GM12878 (cell line): ENCODE results near the gene HOXA1. TPM values are rescaled to one million over a fixed set of nuclear protein-coding genes. Genes with fewer than 3 reads are reported as not detected.

Experiments used
- ATAC-seq: fragments of 200-7000 bp; cut with Tn5 transposase; 3 replicates; pipeline ENCODE4 v1.9.1; 2020; ENCODE audit warnings: mild to moderate bottlenecking, moderate library complexity
- BruUV-seq: library from RNA; stranded (reverse); fragments of 400-500 nt; replicated peaks from 2 replicates; lab custom pipeline; 2021; lab: Mats Ljungman, UMichigan
- CTCF ChIA-PET: fragments of 300-600 bp; sonication (Branson Sonifier 250); formaldehyde crosslinking; extraction: SDS; loops from one replicate; lab custom pipeline; 2021; ENCODE audit warnings: inconsistent platforms; lab: Yijun Ruan, JAX
- POLR2A ChIA-PET: fragments of 350-600 bp; formaldehyde crosslinking; extraction: SDS; loops from one replicate; lab custom pipeline; 2021; ENCODE audit warnings: inconsistent platforms; lab: Charles Lee
- RAD21 ChIA-PET: fragments of 300-600 bp; sonication (Branson Sonifier 250); formaldehyde crosslinking; loops from one replicate; lab custom pipeline; 2023; ENCODE audit warnings: antibody characterized with exemption; ENCODE audit not compliant: unreplicated experiment; lab: Charles Lee
- SMC1A ChIA-PET: fragments of 300-600 bp; sonication (Branson Sonifier 250); formaldehyde crosslinking; loops from one replicate; lab custom pipeline; 2023; ENCODE audit not compliant: unreplicated experiment, uncharacterized antibody; lab: Charles Lee
- DNase-seq: peaks from one replicate; pipeline ENCODE4 v3.0.0-alpha.2; 2011; ENCODE audit warnings: low read depth, low spot score
- FAIRE-seq: peaks from 3 replicates; lab custom pipeline; 2011; peaks lifted over from hg19 to GRCh38; lab: Jason Lieb, UNC
- H2AFZ ChIP-seq: 2 replicates; pipeline ENCODE4 v1.6.0; 2011; ENCODE audit warnings: low read depth, low read length, control low read depth; ENCODE audit not compliant: control insufficient read depth
- H3K27ac ChIP-seq: 2 replicates; pipeline ENCODE4 v1.5.1; 2011; ENCODE audit warnings: control low read depth; ENCODE audit not compliant: control insufficient read depth, insufficient read depth
- H3K27me3 ChIP-seq, 2 experiments: replicated peaks in 1 of 2; 2 replicates each; pipeline versions ENCODE4 v1.6.0 to v1.6.1; 2011; ENCODE audit warnings: low read length in 1 of 2; ENCODE audit not compliant: control insufficient read depth in 2 of 2, insufficient read depth in 2 of 2
- H3K36me3 ChIP-seq, 2 experiments: 2 replicates each; pipeline ENCODE4 v1.5.1; 2011; ENCODE audit warnings: low read length in 1 of 2; ENCODE audit not compliant: control insufficient read depth in 2 of 2, insufficient read depth in 2 of 2
- H3K4me1 ChIP-seq: 2 replicates; pipeline ENCODE4 v1.6.1; 2011; ENCODE audit warnings: mild to moderate bottlenecking, low read length, moderate library complexity, mixed read lengths; ENCODE audit not compliant: control insufficient read depth, insufficient read depth
- H3K4me2 ChIP-seq: 2 replicates; pipeline ENCODE4 v1.6.0; 2011; ENCODE audit warnings: control low read depth; ENCODE audit not compliant: control insufficient read depth, insufficient read depth
- H3K4me3 ChIP-seq: fragments of 200-600 bp; sonication (generic); 2 replicates; pipeline ENCODE4 v1.5.1; 2016
- H3K79me2 ChIP-seq: 2 replicates; pipeline ENCODE4 v1.6.0; 2011; ENCODE audit warnings: low read length; ENCODE audit not compliant: control insufficient read depth, insufficient read depth
- H3K9ac ChIP-seq: 2 replicates; pipeline ENCODE4 v1.8.0; 2011; ENCODE audit warnings: low read length, control low read depth, mixed read lengths; ENCODE audit not compliant: control insufficient read depth, insufficient read depth
- H3K9me3 ChIP-seq: replicated peaks from 3 replicates; pipeline ENCODE4 v1.5.1; 2011; ENCODE audit warnings: mild to moderate bottlenecking, low read length; ENCODE audit not compliant: control insufficient read depth, insufficient read depth
- H4K20me1 ChIP-seq: 2 replicates; pipeline ENCODE4 v1.6.0; 2011; ENCODE audit not compliant: control insufficient read depth, insufficient read depth
- ATF7 ChIP-seq: fragments of 450-650 bp; IDR thresholded peaks from 2 replicates; pipeline ENCODE4 v1.6.1; 2016; ENCODE audit warnings: low read depth, mild to moderate bottlenecking
- CHD4 ChIP-seq: fragments of 200-600 bp; sonication (generic); IDR thresholded peaks from 2 replicates; pipeline ENCODE4 v1.6.1; 2016; ENCODE audit warnings: mild to moderate bottlenecking
- NR2C2 ChIP-seq: IDR thresholded peaks from 2 replicates; pipeline ENCODE4 v1.6.1; 2011; ENCODE audit warnings: borderline replicate concordance, low read depth; ENCODE audit not compliant: control insufficient read depth, insufficient read length
- POLR2AphosphoS5 ChIP-seq: IDR thresholded peaks from 2 replicates; pipeline ENCODE4 v1.6.1; 2011; ENCODE audit warnings: mild to moderate bottlenecking, low read length, inconsistent platforms
- POU2F2 ChIP-seq: IDR thresholded peaks from 3 replicates; pipeline ENCODE4 v1.6.1; 2011; ENCODE audit warnings: low read depth, mild to moderate bottlenecking, low read length, borderline replicate concordance
- TCF12 ChIP-seq: IDR thresholded peaks from 2 replicates; pipeline ENCODE4 v1.6.1; 2011; ENCODE audit warnings: low read depth, mild to moderate bottlenecking, low read length
- WGBS: methylation state at CpG from one replicate; pipeline ENCODE4 v1.1.6; 2016; ENCODE audit warnings: low lambda C conversion rate; ENCODE audit not compliant: insufficient replicate concordance, insufficient coverage; ENCODE audit errors: missing lambda C conversion rate; 5-methylcytosine and 5-hydroxymethylcytosine counted together
- in situ Hi-C: fragments of 300-500 bp; cut with MboI; formaldehyde crosslinking; loops from 9 replicates; pipeline ENCODE4 v1.14.3; 2018; ENCODE audit warnings: mixed read lengths
- intact Hi-C: fragments of 100-400 bp; cut with micrococcal nuclease; formaldehyde crosslinking; loops from one replicate; pipeline ENCODE4 v1.14.2; 2022; ENCODE audit not compliant: unreplicated experiment
- polyA plus RNA-seq, 11 experiments: library from polyadenylated mRNA; depleted of rRNA in 4 of 11; unstranded in 6 of 11; stranded (reverse) in 5 of 11; fragments of >200 nt; fragmentation: Nextera tagmentation in 4 of 11; fragmentation: Illumina TruSeq in 1 of 11; extraction: Ambion mirVana in 4 of 11; extraction: Trizol in 1 of 11; gene quantifications; 1 replicate in 1 of 11; 2 replicates in 10 of 11; pipeline versions ENCODE4 v1.2.1 to v1.2.3, GENCODE V29; 2011 to 2016; ENCODE audit warnings: inconsistent platforms in 2 of 11, missing spikeins in 2 of 11, low read depth in 1 of 11
- total RNA-seq, 4 experiments: library from RNA; depleted of rRNA in 3 of 4; stranded (reverse); fragments of >200 nt in 3 of 4; fragmentation: Illumina TruSeq in 1 of 4; extraction: Trizol in 1 of 4; gene quantifications; 2 replicates each; pipeline versions ENCODE4 v1.2.1 to v1.2.3, GENCODE V29; 2013 to 2021
- TF ChIP-seq, protein P1 (sequence below): IDR thresholded peaks from 2 replicates; pipeline ENCODE4 v1.6.1; 2011; ENCODE audit warnings: borderline replicate concordance, low read depth, mild to moderate bottlenecking, moderate library complexity, low read length; ENCODE audit not compliant: insufficient read depth, poor library complexity, severe bottlenecking
- TF ChIP-seq, protein P2 (sequence below), 3 experiments: IDR thresholded peaks in 2 of 3; conservative IDR thresholded peaks in 1 of 3; 2 replicates each; pipeline ENCODE4 v1.5.1; 2011; ENCODE audit warnings: low read depth in 3 of 3, low read length in 3 of 3, mild to moderate bottlenecking in 3 of 3, control low read depth in 2 of 3, moderate library complexity in 2 of 3, inconsistent platforms in 1 of 3, mixed read lengths in 1 of 3; ENCODE audit not compliant: control insufficient read depth in 2 of 3, insufficient read depth in 1 of 3; ENCODE audit errors: extremely low read depth in 1 of 3

HOXA1 gene
- total and polyA plus RNA-seq, 10 of the 15 experiments (the other 5 are each of a cell fraction or from before 2014, with no cell fraction given), result 0.06 to 1.7 (median 0.18) TPM; not detected in 3

DNA sequence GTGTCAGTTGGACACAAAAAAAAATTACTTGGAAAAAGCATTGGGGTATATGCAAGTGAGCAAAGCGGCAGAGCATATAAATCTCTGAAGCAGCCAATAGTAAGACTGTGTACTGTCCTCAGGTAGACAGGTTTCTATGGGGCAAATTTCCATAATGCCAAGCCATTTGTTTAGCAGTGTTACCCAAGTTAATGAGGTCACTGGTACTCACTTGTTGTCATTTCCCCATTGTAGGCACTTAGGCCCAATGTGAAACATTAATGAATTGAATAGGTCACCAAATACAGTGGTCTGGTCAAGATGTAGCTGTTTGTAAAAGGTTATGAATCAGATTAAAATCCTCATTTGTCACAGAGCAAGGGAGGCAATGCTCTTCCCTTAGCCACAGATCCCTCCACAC lies 27.5 kb downstream of the HOXA1 start:
- TF ChIP-seq TCF12 (no peak), POU2F2 (no peak), ATF7 (no peak), POLR2AphosphoS5 (no peak), NR2C2 (no peak), CHD4 (no peak)
- TF ChIP-seq, protein P1, sequence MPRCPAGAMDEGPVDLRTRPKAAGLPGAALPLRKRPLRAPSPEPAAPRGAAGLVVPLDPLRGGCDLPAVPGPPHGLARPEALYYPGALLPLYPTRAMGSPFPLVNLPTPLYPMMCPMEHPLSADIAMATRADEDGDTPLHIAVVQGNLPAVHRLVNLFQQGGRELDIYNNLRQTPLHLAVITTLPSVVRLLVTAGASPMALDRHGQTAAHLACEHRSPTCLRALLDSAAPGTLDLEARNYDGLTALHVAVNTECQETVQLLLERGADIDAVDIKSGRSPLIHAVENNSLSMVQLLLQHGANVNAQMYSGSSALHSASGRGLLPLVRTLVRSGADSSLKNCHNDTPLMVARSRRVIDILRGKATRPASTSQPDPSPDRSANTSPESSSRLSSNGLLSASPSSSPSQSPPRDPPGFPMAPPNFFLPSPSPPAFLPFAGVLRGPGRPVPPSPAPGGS, result no peak
- TF ChIP-seq, protein P2, sequence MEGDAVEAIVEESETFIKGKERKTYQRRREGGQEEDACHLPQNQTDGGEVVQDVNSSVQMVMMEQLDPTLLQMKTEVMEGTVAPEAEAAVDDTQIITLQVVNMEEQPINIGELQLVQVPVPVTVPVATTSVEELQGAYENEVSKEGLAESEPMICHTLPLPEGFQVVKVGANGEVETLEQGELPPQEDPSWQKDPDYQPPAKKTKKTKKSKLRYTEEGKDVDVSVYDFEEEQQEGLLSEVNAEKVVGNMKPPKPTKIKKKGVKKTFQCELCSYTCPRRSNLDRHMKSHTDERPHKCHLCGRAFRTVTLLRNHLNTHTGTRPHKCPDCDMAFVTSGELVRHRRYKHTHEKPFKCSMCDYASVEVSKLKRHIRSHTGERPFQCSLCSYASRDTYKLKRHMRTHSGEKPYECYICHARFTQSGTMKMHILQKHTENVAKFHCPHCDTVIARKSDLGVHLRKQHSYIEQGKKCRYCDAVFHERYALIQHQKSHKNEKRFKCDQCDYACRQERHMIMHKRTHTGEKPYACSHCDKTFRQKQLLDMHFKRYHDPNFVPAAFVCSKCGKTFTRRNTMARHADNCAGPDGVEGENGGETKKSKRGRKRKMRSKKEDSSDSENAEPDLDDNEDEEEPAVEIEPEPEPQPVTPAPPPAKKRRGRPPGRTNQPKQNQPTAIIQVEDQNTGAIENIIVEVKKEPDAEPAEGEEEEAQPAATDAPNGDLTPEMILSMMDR (IDR thresholded peaks at IDR 0.05 in 2 of 3, conservative IDR thresholded peaks at IDR 0.05 in 1 of 3; ENCODE audit: control insufficient read depth in 2 of 3, extremely low read depth in 1 of 3, insufficient read depth in 1 of 3, low read depth in 3 of 3, low read length in 3 of 3), result no peak
- Histone ChIP-seq H3K27me3 (no peaks in the 10 kb centered on the region), H3K9me3 (no peaks in the 10 kb centered on the region), H3K79me2 (no peaks in the 10 kb centered on the region), H4K20me1 (no peaks in the 10 kb centered on the region), H3K4me1 (no peaks in the 10 kb centered on the region), H3K9ac (no peak overlapping the region), H3K27ac (no peak overlapping the region), H3K4me3 (no peak overlapping the region), H2AFZ (no peak overlapping the region), H3K4me2 (no peak overlapping the region), H3K36me3 (no peaks in the 10 kb centered on the region)
- intact Hi-C loops, result no loop called here
- 95% methylated on average over 1 of the region's 1 CpG for WGBS
- RAD21 ChIA-PET, result interaction anchor here (1.8 kb wide), 1 partner anchor 83 kb away, joined by 4 read pairs; no protein-coding TSS in a partner anchor
- no peak for ATAC-seq
- POLR2A ChIA-PET, result interaction anchor here (1.0 kb wide), 1 partner anchor 25 kb away, joined by 3 read pairs; no protein-coding TSS in a partner anchor
- no peak for DNase-seq
- CTCF ChIA-PET, result interaction anchor here (1.4 to 2.0 kb wide), 3 partner anchors 9 to 83 kb away, joined by 4 to 6 read pairs (median 4); no protein-coding TSS in a partner anchor
- FAIRE-seq, result no peak
- SMC1A ChIA-PET, result interaction anchor here (1.4 to 1.7 kb wide), 2 partner anchors 8 to 15 kb away, joined by 5 to 7 read pairs; no protein-coding TSS in a partner anchor
- in situ Hi-C loops, result no loop called here
- BruUV-seq, result no TSS peak
